ENCODE results near the gene ZNF722. TPM values are rescaled to one million over a fixed set of nuclear protein-coding genes. Genes with fewer than 3 reads are reported as not detected.
"Not testable (repeated sequence)": the region's sequence is repeated elsewhere in the genome, so short reads cannot be mapped to it uniquely, and the experiment has no call there.

Gene ZNF722
- polyA plus RNA-seq (ENCODE audit: insufficient read length in 10 of 10): not detected
- long read RNA-seq, donor 1: 0 reads
- long read RNA-seq, donor 2: 0 reads
- long read RNA-seq, donor 3: 0 reads
- long read RNA-seq, donor 4: 0 reads
- long read RNA-seq, donor 5: 0 reads
- long read RNA-seq, donor 6: 0 reads
- long read RNA-seq, donor 7: 0 reads
- long read RNA-seq, donor 8: 0 reads
- long read RNA-seq, donor 9: 0 reads

GRCh38 chr7:63998549-63998948 lies at the start of gene ZNF722:
ZNF722 (plus strand) TSS chr7:63998849; CDS start chr7:63998962, 113 bp downstream.
- no peak for DNase-seq

GRCh38 chr7:63953181-63953580 lies 45.5 kb upstream of the ZNF722 start:
- DNase-seq: no peak

GRCh38 chr7:63968629-63969028 lies 30.0 kb upstream of the ZNF722 start:
- no peak for DNase-seq

- not testable (repeated sequence) for DNase-seq
These were observed 16.8 kb downstream of the ZNF722 start for GRCh38 chr7:64015496-64015895.

GRCh38 chr7:64035388-64035787 lies 36.7 kb downstream of the ZNF722 start:
- DNase-seq: no peak

- no peak for DNase-seq
These were observed 38.4 kb downstream of the ZNF722 start for GRCh38 chr7:64037095-64037494.

- DNase-seq: no peak
These were observed 46.8 kb downstream of the ZNF722 start, which contains the start of gene ZNF727 for GRCh38 chr7:64045301-64046040. ZNF727 (plus strand) TSS chr7:64045434; CDS start chr7:64045622, 188 bp downstream.

GRCh38 chr7:64046041-64046389 lies 47.4 kb downstream of the ZNF722 start:
- DNase-seq: no peak

Other genes with a start within 250 kb of the ZNF722 start
- under 1 TPM in 4 of 10 donors, not detected in 6; 0.08 to 0.47 (median 0.13) TPM for gene ZNF727, start 46.6 kb downstream of the ZNF722 start, polyA plus RNA-seq (ENCODE audit: insufficient read length in 10 of 10)
- not detected for gene ZNF735, start 208.4 kb downstream of the ZNF722 start, polyA plus RNA-seq (ENCODE audit: insufficient read length in 10 of 10)
- gene ZNF679, start 229.6 kb downstream of the ZNF722 start, polyA plus RNA-seq (ENCODE audit: insufficient read length in 10 of 10): not detected

Measured in muscle of back (tissue), 13 donors.